Natural killer cell (primary cell): ENCODE results near the gene STAC. TPM values are rescaled to one million over a fixed set of nuclear protein-coding genes. Genes with fewer than 3 reads are reported as not detected.
"Not testable (repeated sequence)": the region's sequence is repeated elsewhere in the genome, so short reads cannot be mapped to it uniquely, and the experiment has no call there.

Experiments used
- ATAC-seq, 3 donors: fragments of 150-1000 bp in 2 of 3; fragments of 200-7000 bp in 1 of 3; cut with Tn5 transposase; 1 replicate in 1 of 3; 2 replicates in 2 of 3; pipeline ENCODE4 v1.10.0; 2021; ENCODE audit warnings: mild to moderate bottlenecking in 2 of 3, moderate library complexity in 2 of 3
- DNase-seq, 2 donors: peaks; one replicate each; pipeline versions ENCODE4 v3.0.0 to v3.0.0-alpha.2; 2013 to 2021; ENCODE audit warnings: mixed read lengths in 1 of 2
- H3K27ac ChIP-seq: one replicate; pipeline ENCODE4 v1.5.1; 2013; ENCODE audit warnings: mild to moderate bottlenecking, low read length
- H3K27me3 ChIP-seq: one replicate; pipeline ENCODE4 v1.6.1; 2013; ENCODE audit warnings: low read length; ENCODE audit not compliant: control insufficient read depth, insufficient read depth
- H3K36me3 ChIP-seq: one replicate; pipeline ENCODE4 v1.6.1; 2013; ENCODE audit warnings: low read length; ENCODE audit not compliant: control insufficient read depth, insufficient read depth
- H3K4me1 ChIP-seq: one replicate; pipeline ENCODE4 v1.6.1; 2013; ENCODE audit warnings: low read length; ENCODE audit not compliant: control insufficient read depth, insufficient read depth
- H3K4me3 ChIP-seq: one replicate; pipeline ENCODE4 v1.5.1; 2013; ENCODE audit warnings: low read length
- H3K9me3 ChIP-seq: one replicate; pipeline ENCODE4 v1.6.1; 2013; ENCODE audit warnings: low read length; ENCODE audit not compliant: control insufficient read depth, insufficient read depth
- H3K27ac Mint-ChIP-seq, 2 donors: one replicate each; pipeline ENCODE4 v1.8.0; 2022; ENCODE audit warnings: mild to moderate bottlenecking in 2 of 2, mixed read lengths in 2 of 2, moderate library complexity in 1 of 2
- H3K27me3 Mint-ChIP-seq, 2 donors: one replicate each; pipeline ENCODE4 v1.8.0; 2022; ENCODE audit warnings: low read depth in 2 of 2, mixed read lengths in 2 of 2
- H3K36me3 Mint-ChIP-seq: one replicate; pipeline ENCODE4 v1.8.0; 2022; ENCODE audit warnings: mixed read lengths
- H3K4me1 Mint-ChIP-seq, 2 donors: one replicate each; pipeline ENCODE4 v1.8.0; 2022; ENCODE audit warnings: mixed read lengths in 2 of 2
- H3K4me3 Mint-ChIP-seq: one replicate; pipeline ENCODE4 v1.8.0; 2022; ENCODE audit warnings: mild to moderate bottlenecking, moderate library complexity, mixed read lengths
- H3K9me3 Mint-ChIP-seq, 2 donors: one replicate each; pipeline ENCODE4 v1.8.0; 2022; ENCODE audit warnings: mixed read lengths in 2 of 2
- CTCF ChIP-seq: fragments of 200-600 bp; IDR thresholded peaks from one replicate; pipeline ENCODE4 v1.8.0; 2022; ENCODE audit warnings: antibody characterized with exemption
- WGBS: methylation state at CpG from one replicate; pipeline ENCODE4 v1.1.7; 2013; ENCODE audit warnings: missing lambda C conversion rate; ENCODE audit not compliant: insufficient coverage; 5-methylcytosine and 5-hydroxymethylcytosine counted together
- intact Hi-C: fragments of 100-400 bp; cut with micrococcal nuclease; formaldehyde crosslinking; loops from one replicate; pipeline ENCODE4 v1.14.2; 2022
- total RNA-seq, 4 donors: library from RNA; stranded (reverse); fragments of 120-200 nt in 1 of 4; gene quantifications; one replicate each; pipeline versions ENCODE4 v1.2.3 to v1.2.4, GENCODE V29; 2013 to 2022

Gene STAC
- total RNA-seq, 3 donors from 2014 or later (not counting 1 experiment from before 2014, with no cell fraction given), result not detected

- Mint-ChIP-seq H3K4me1 (no peaks in the 10 kb centered on the region), H3K4me3 (no peak overlapping the region), H3K36me3 (no peaks in the 10 kb centered on the region), H3K9me3 (peaks cover 0 to 2% of the 10 kb centered on the region in 2 donors), H3K27me3 (no peaks in the 10 kb centered on the region), H3K27ac (no peak overlapping the region)
- Histone ChIP-seq H3K4me3 (no peak overlapping the region), H3K27ac (no peak overlapping the region), H3K27me3 (no peaks in the 10 kb centered on the region), H3K9me3 (no peaks in the 10 kb centered on the region), H3K36me3 (no peaks in the 10 kb centered on the region), H3K4me1 (no peaks in the 10 kb centered on the region)
- ATAC-seq (no peak), DNase-seq (no peak)
- no peak for TF ChIP-seq CTCF
- intact Hi-C loops, result no loop called here
- WGBS, result 71% methylated on average over 4 of the region's 4 CpGs
These were observed 180.4 kb downstream of the STAC start for GRCh38 chr3:36560685-36561084.

GRCh38 chr3:36561601-36562000, 181.3 kb downstream of the STAC start:
- no peak for DNase-seq
- H3K27ac Mint-ChIP-seq, result no peak overlapping the region
- Histone ChIP-seq H3K27me3 (no peaks in the 10 kb centered on the region), H3K9me3 (no peaks in the 10 kb centered on the region), H3K4me1 (no peaks in the 10 kb centered on the region), H3K27ac (no peak overlapping the region), H3K4me3 (no peak overlapping the region), H3K36me3 (no peaks in the 10 kb centered on the region)
- WGBS, result 83% methylated on average over 1 of the region's 2 CpGs
- intact Hi-C loops, result no loop called here
- H3K27me3 Mint-ChIP-seq, result no peaks in the 10 kb centered on the region
- no peaks in the 10 kb centered on the region for H3K36me3 Mint-ChIP-seq
- H3K4me1 Mint-ChIP-seq, result no peaks in the 10 kb centered on the region
- H3K4me3 Mint-ChIP-seq, result no peak overlapping the region
- no peak for ATAC-seq
- H3K9me3 Mint-ChIP-seq, result peaks cover 0 to 2% of the 10 kb centered on the region in 2 donors
- TF ChIP-seq CTCF, result no peak

- Mint-ChIP-seq H3K27me3 (no peaks in the 10 kb centered on the region), H3K9me3 (peaks cover 0 to 2% of the 10 kb centered on the region in 2 donors), H3K36me3 (no peaks in the 10 kb centered on the region), H3K4me3 (no peak overlapping the region), H3K27ac (no peak overlapping the region), H3K4me1 (no peaks in the 10 kb centered on the region)
- ATAC-seq (no peak), DNase-seq (no peak)
- 18% methylated on average over 1 of the region's 1 CpG for WGBS
- no peak for TF ChIP-seq CTCF
- no peaks in the 10 kb centered on the region for H3K4me1 ChIP-seq
- no peaks in the 10 kb centered on the region for H3K36me3 ChIP-seq
- intact Hi-C loops, result no loop called here
- H3K9me3 ChIP-seq, result no peaks in the 10 kb centered on the region
- H3K27me3 ChIP-seq, result no peaks in the 10 kb centered on the region
- no peak overlapping the region for H3K4me3 ChIP-seq
- H3K27ac ChIP-seq, result no peak overlapping the region
These were observed 182.6 kb downstream of the STAC start for GRCh38 chr3:36562945-36563344.

GRCh38 chr3:36575241-36575640, 194.9 kb downstream of the STAC start:
- peaks cover 10% of the 10 kb centered on the region for H3K9me3 ChIP-seq
- 89% methylated on average over 1 of the region's 2 CpGs for WGBS
- no peak overlapping the region for H3K4me3 ChIP-seq
- no peak for ATAC-seq
- peaks cover 3 to 6% of the 10 kb centered on the region in 2 donors for H3K9me3 Mint-ChIP-seq
- H3K27ac ChIP-seq, result no peak overlapping the region
- no peak for DNase-seq
- TF ChIP-seq CTCF, result no peak
- H3K27ac Mint-ChIP-seq, result no peak overlapping the region
- H3K36me3 ChIP-seq, result no peaks in the 10 kb centered on the region
- no peaks in the 10 kb centered on the region for H3K27me3 ChIP-seq
- no peaks in the 10 kb centered on the region for H3K4me1 Mint-ChIP-seq
- H3K4me1 ChIP-seq, result no peaks in the 10 kb centered on the region
- H3K4me3 Mint-ChIP-seq, result no peak overlapping the region
- peaks cover 8% of the 10 kb centered on the region for H3K36me3 Mint-ChIP-seq
- intact Hi-C loops, result no loop called here
- H3K27me3 Mint-ChIP-seq, result no peaks in the 10 kb centered on the region

GRCh38 chr3:36578418-36578817, 198.1 kb downstream of the STAC start:
- DNase-seq, H3K4me3 ChIP-seq, H3K4me1 Mint-ChIP-seq, H3K36me3 ChIP-seq, H3K36me3 Mint-ChIP-seq, intact Hi-C loops, H3K4me1 ChIP-seq, H3K4me3 Mint-ChIP-seq, H3K27ac Mint-ChIP-seq, H3K27me3 ChIP-seq, ATAC-seq, H3K27me3 Mint-ChIP-seq, H3K27ac ChIP-seq, H3K9me3 Mint-ChIP-seq: not testable (repeated sequence)
- peaks cover 10% of the 10 kb centered on the region for H3K9me3 ChIP-seq
- 82% methylated on average over 4 of the region's 4 CpGs for WGBS
